GM12864 (cell line): ENCODE data around the gene TICAM2.

Experiments used
- DNase-seq: peaks from one replicate; pipeline ENCODE4 v3.0.0-alpha.2; 2011; ENCODE audit warnings: low read depth
- H3K4me3 ChIP-seq: 2 replicates; pipeline ENCODE4 v1.5.1; 2011; ENCODE audit warnings: mild to moderate bottlenecking, low read depth, low read length, control low read depth
- TF ChIP-seq, protein P1 (sequence below): IDR thresholded peaks from 2 replicates; pipeline ENCODE4 v1.5.1; 2011; ENCODE audit warnings: low read depth, mild to moderate bottlenecking, moderate library complexity, low read length, control low read depth, inconsistent platforms; ENCODE audit errors: missing control alignments

TICAM2 gene

DNA sequence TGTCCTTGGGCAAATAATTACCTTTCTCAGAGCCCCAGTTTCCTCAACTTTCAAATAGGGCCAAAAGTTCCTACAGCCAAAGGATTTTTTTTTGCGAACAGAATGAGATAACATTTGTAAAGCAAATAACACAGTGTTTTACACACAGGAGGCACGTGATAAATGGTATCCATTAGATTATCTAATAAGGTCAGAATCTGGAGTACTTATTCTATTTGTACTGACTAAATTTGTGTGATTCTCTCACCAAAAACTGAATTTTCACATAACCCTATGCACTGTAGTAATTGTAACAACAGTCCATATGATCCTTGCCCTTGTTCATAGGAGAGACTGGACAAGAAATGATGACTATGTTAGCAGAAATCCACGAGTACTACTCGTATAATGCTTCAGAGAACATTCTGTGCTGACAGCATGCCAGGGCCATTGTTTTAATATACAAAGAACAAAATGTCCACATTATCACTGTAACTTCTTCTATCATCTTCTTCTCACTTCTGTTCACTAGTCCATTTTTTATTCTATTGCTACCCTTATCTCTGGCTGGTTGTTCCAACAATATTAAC, 43.8 kb downstream of the TICAM2 start:
- TF ChIP-seq, protein P1, sequence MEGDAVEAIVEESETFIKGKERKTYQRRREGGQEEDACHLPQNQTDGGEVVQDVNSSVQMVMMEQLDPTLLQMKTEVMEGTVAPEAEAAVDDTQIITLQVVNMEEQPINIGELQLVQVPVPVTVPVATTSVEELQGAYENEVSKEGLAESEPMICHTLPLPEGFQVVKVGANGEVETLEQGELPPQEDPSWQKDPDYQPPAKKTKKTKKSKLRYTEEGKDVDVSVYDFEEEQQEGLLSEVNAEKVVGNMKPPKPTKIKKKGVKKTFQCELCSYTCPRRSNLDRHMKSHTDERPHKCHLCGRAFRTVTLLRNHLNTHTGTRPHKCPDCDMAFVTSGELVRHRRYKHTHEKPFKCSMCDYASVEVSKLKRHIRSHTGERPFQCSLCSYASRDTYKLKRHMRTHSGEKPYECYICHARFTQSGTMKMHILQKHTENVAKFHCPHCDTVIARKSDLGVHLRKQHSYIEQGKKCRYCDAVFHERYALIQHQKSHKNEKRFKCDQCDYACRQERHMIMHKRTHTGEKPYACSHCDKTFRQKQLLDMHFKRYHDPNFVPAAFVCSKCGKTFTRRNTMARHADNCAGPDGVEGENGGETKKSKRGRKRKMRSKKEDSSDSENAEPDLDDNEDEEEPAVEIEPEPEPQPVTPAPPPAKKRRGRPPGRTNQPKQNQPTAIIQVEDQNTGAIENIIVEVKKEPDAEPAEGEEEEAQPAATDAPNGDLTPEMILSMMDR = no peak
- DNase-seq = no peak
- H3K4me3 ChIP-seq = no peak overlapping the region

DNA sequence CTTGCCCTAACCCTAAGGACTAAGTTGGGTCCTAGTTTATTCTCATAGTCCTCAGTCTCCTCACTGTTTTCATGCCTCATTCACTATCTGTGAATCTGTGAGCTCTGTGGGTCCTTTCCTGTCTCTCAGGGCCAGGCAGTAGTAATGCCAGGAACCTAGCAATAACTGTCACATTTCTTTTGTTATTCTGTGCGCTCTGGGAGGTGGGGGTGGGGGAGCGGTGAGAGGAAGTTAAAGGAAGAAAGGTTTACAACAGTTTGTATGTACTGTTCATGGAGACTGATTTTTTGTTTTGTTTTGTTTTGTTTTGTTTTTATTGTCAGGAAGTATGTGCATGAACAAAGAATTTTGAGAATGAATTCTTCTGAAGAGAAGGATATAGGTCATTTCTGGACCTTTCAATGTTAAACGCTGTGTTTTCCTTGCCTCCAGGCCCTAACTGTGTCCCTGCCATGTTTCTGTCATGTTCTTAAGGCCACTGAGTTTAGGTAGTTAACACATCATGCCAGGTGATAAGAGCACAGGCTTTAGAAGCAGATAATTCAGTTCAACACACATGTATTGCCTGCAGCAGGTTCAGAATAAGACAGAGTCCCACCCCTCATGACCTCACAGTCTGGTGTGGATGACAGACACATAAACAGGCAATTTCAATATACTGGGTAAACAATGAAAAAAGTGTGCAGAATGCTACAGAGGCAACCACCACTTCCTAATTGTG, 44.5 kb downstream of the TICAM2 start:
- no peak for DNase-seq
- TF ChIP-seq, protein P1 = no peak
- no peak overlapping the region for H3K4me3 ChIP-seq

DNA sequence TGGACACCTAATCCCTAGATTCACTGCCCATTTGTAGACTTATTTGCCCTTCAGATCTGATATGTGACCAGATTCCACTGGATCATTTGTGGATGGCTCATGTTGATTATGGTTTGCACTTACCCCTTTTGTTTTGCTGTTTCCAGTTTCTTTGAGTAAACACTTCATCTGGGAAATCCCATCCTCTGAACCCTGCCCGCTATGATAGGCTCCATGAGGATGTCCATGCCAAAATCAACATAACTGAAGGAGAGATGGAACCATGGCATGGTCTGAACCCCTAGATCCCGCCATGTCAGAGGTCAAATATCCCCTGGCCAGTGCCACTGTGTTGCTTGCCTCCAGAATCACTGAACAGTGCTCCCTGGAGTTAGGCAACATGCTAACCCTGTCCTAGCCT, 46.0 kb downstream of the TICAM2 start:
- TF ChIP-seq, protein P1 = no peak
- no peak for DNase-seq
- H3K4me3 ChIP-seq = no peak overlapping the region

DNA sequence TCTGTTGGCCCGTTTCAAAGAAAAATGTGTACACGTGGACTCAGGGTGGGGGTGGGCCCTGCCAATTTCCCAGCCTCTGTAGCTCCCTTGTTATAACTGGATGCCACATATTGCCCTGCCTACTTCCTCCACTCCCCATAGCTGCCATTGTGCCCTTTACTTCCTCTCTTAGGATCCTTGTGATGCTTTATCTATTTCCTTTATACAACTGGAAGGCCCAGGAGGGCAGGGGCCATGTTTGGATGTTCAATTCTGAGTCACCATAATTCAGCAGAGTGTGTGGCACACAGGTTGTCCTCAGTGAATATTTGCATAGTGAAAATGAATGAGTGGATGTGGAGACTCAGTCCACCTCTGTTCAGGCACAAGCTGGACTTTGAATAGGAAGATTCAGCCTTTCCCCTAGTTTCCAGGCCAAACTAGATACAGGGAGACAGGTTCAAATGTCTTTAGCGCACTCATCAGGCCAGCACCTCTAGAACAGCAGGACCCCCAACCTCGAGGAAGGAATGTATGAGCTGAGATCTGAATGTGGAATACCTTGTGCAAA, 47.1 kb downstream of the TICAM2 start:
- TF ChIP-seq, protein P1 = no peak
- no peak overlapping the region for H3K4me3 ChIP-seq
- DNase-seq = no peak

DNA sequence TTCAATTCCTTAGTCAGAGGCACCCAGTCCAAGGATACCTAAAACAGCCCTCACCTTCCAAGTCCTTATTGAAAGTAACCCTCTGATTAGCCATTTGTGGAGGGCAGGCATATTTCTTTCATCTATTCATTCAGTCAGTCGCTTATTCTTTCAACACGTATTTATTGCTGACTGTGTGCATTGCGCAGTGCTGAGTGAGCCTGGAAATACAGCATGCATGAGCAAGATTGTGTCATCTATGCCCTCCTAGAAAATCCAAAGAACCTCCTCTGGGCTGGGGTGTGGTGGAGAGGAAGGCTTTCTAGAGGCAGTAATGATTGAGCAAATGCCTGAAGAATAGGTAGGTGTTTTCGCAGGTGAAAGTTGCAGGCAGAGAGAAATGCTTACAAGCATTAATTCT, 49.2 kb downstream of the TICAM2 start:
- H3K4me3 ChIP-seq = no peak overlapping the region
- no peak for DNase-seq
- TF ChIP-seq, protein P1 = no peak

DNA sequence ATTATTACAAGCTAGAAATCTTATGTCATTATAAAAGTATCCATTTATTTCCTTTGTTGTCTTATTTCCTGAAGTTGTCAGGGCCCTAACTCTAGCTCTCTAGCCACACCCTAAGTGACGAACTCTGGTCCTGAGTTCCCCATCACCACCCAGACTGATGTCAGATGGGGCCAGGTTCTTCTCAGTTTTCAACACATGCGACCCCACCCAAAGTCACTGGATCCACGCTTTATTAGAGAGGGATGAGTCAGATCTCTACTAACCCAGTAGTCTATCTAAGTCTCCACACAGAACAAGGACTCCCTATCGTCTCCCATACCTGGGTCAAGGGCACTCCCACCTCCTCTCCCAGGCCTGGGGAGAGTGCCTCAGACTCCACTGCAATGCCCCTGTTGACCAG, 50.9 kb downstream of the TICAM2 start:
- TF ChIP-seq, protein P1 = no peak
- no peak overlapping the region for H3K4me3 ChIP-seq
- DNase-seq = no peak
